ENCODE measurements around the gene MEI4.
"Not testable (repeated sequence)": the region's sequence is repeated elsewhere in the genome, so short reads cannot be mapped to it uniquely, and the experiment has no call there.

MEI4 gene, protein sequence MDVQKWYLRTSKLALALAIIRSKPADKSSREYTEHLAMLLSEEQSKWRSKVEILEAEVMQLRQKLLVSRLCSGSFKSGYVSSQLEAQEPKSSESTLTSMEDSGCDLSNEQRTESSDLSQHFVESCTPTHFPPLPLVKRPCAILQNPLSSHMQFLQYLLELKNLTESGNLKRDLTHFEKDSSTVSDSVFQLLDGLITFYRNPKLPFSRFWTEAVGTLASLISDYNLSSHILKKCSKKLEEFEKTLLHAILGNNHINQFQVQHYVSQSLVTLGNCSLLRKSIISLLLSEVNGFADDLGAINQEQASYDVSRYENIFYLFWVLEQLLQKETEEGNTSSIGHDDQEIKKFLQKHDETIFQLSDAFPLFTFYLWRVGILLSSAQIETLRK

DNA sequence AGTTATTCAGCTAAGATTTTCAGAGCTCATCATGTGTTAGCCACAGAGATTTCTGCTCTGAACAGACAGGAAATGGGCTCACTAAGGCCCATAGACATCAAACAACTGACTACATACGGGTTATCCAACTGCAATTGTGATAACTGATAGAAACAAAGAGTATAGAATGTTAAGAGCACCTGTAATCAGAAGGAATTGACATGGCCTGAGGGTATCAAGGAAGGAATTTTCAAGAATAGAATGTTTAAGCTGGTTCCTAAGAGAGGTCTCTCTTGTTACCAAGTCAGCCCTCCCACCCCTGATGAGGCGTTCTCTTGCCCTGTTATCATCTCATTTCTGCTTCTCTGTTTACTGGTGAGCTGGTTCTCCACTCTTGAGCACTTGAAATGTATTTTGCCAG, at the start of gene MEI4:
Gene MEI4, plus strand, starts transcription at position 301 of the 400 bp plus-strand sequence. CDS start 37,633 bp downstream, outside the sequence.
- no peak for DNase-seq (ENCODE audit: low read depth)

DNA sequence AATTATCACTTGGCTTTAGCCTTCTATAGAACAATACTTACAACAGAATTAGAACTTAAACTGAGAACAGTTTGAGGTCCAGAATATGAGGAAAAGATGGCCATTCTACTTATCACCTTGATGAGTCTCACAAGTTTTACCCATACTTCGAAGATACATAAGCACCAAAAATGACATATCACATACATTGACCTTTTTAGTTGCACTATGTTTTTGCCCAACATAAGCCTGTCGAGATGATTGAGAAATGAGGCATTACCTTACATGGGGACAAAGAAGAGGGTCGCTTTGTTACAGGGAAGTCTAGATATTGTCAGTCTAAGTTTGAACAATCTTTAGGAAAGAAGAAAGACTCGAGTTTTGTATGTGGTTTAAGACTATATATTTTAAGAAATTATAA, 48.4 kb upstream of the MEI4 start:
- no peak for DNase-seq (ENCODE audit: low read depth)

DNA sequence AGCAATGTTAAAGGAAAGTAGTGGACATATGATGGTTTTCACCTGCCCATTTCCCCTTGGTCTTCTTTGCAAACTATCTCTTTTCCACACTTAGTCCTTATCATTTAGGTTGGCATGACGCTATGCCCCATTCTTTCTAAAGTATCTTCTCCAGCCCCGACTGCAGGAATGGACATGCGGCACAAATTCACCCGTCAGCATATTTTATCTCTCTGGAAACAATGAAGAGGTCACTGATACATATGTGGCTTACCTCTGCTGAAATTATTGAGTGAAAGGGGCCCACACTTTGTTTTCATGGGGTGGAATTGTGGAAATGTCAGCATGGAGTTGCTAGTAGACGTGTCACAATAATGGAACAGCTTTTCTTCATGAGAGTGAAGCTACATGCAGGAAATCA, 45.8 kb upstream of the MEI4 start:
- no peak for DNase-seq (ENCODE audit: low read depth)

DNA sequence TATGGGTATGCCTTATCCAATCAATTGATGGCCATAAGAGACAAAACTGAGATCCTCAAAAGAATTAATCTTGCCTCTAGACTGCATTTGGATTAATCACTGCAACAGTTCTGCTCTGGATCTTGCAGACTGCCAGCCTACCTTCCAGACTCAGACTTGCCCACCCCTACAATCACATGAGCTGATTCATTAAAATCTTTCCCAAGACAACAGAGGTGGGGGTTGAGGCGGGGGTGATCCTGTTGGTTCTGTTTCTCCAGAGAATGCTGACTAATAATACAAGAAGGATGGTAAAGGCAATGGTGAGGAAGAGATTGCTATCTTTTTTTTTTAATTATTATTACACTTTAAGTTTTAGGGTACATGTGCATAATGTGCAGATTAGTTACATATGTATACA, 43.7 kb upstream of the MEI4 start:
- no peak for DNase-seq (ENCODE audit: low read depth)

DNA sequence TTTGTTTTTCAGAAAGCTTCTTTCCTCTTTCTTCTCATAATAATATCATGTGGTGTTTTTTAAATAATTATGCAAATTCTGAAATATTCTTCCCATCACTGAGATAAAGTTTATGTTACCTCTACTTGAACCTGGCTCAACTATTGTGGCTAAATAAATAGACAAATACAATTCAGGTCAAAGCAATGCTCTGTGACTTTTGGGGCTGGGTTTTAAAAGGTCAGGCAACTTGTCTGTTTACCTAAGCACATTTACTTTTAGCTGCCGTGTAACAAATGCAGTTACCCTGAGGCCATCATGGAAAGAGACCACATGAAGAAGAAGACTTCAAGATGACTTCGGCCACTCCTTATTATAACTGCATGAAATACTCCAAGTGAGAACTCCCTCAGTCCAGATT, 33.7 kb upstream of the MEI4 start:
- DNase-seq (ENCODE audit: low read depth) = no peak

DNA sequence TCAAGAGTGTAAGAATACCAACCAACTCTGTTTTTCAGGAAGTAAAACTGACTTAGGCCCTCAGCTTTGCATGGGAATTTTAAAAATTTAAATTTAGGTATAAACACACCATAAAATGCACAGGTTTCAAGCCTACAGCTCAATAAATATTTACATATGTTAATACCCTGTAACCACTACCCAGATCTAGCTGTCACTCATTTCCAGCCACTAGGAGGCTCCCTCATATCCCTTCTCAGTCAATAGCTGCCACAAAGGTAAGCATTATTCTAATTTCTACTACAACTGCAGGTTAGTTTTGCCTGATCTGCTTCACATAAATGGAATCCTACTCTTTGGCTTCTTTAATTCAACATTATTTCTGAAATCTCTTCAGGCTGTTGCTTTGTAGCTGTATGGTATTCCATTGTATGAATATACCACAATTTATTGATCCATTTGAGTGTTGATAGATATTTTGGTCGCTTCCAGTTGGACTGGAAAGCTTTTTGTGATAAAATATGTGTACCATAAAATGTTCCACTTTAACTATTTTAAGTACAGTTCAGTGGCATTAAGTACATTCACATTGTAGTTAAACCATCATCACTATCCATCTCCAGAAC, 32.5 kb upstream of the MEI4 start:
- DNase-seq (ENCODE audit: low read depth) = no peak

DNA sequence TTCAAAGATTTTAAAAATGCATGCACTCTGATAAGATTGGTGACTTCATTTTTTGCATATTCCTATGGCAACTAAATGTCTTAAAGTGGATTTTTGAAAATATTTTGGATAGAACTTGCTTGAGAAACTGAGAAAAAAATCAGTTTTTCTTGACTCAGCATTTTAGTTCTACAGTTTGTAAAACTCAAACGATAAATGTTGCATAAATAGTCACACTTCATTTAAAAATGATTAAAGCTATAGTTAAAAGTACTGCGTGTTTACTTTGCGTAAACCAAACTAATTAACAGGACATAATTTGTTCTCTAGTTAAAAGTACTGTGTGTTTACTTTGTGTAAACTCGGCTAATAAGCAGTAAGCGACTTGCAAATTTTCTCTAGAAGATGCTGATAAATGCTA, 28.3 kb upstream of the MEI4 start:
- DNase-seq (ENCODE audit: low read depth) = no peak

DNA sequence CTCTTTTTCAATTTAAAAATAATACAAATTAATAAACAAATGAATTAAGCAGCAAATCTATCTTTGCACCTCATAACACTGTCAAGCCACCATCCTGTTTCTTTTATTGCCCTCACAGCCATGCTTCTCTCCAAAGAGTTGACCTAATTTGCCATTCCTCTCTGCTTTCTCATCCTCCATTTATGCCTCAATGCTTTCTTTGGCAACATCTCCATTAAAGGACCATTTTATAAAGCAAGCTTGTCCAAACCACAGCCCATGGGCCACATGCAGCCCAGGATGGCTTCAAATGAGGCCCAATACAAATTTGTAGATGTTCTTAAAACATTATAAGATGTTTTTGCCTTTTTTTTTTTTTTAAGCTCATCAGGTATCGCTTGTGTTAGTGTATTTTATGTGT, 26.4 kb upstream of the MEI4 start:
- DNase-seq (ENCODE audit: low read depth) = no peak

DNA sequence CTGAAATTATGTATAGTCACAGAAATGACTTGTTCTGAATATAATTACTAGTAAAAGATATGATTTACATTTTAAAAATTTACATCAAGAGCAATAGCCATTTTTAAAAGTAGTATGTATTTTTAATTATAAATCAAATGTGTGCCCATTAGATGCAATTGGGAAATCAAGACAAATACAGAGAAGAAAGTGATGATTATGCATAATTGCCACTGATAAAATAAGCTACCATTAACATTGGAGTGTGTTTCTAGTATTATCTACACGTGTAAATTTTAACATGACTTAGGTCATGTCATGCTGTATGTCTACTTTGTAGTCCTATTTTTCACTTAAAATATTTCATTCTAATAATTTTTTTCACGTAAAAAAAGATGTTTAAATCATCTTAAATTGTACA, 22.8 kb upstream of the MEI4 start:
- no peak for DNase-seq (ENCODE audit: low read depth)

DNA sequence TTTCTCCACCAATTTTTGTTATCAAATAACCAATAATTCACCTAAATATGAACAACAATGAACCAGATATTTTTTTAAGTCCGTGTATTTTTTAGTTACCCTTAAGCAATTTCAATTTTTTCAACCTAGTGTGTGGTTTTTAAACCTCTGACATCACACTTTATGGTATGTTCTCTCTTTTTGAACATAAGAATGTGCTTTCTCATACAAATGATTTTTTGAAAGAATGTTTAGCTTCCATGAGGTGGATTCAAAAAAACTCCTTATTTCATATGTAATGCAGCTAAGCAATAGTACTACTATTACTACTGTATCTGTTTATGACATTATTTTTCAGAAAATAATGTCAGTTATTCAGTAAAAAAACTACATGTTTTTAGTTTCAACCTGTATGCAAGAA, 19.4 kb upstream of the MEI4 start:
- DNase-seq (ENCODE audit: low read depth) = no peak

DNA sequence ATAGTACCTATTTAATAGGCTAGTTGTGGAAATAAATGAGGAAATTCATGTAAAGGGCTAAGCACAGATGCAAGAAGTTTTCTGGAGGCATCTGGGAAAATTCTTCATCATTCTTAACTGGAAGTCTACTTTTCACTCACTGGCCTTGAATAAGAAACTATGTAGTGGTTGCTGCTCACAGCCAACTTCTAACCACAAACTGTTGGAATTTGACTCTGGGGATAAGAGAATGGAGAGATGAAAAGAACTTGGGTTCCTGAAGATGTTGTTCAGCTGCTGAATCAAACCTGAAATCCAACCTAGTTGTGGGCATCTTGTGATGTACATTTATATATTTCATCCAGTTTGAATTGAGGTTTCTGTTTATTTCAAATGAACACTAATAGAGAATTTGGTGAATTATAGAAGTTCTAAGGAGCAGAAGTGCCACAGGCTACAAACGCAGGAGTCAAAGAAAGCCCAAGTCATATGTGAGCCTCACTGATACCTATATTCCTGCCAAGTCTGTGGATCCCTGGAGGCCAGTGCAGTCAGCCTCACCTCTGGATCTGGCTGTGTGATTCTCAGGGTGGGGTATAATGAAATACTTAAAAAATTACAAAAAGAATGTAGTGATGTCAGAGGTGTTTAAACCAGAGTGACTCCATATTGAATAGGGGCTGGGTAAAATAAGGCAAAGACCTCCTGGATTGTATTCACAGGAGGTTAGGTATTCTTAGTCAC, 18.7 kb upstream of the MEI4 start:
- DNase-seq (ENCODE audit: low read depth) = no peak

DNA sequence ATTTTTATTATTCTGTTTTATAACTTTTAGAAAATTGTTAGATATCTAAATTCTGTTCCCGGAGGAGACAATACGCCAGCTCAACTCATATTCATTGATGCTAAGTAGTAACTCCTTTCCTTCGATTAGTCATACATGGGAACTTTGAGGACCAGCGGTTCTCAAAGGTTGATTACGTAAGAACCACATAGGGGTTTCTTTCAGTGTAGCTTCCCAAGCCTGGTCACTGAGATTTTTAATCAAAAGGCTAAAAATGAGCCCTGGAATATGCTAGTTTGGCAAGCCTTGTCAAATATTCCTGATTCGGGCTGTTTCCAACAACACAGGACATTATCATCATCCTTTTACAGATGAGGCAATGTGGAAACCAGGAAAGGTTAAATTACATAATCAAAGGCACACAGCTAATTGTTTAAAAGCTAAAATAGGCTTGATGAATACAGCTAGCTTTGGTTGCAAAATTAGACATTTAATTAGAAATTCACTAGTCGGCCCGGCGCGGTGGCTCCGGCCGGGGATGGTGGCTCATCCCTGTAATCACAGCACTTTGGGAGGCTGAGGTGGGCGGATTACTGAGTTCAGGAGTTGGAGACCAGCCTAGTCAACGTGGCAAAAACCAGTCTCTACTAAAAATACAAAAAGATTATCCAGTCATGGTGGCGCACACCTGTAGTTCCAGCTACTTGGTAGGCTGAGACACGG, 14.6 kb upstream of the MEI4 start:
- DNase-seq (ENCODE audit: low read depth) = no peak

DNA sequence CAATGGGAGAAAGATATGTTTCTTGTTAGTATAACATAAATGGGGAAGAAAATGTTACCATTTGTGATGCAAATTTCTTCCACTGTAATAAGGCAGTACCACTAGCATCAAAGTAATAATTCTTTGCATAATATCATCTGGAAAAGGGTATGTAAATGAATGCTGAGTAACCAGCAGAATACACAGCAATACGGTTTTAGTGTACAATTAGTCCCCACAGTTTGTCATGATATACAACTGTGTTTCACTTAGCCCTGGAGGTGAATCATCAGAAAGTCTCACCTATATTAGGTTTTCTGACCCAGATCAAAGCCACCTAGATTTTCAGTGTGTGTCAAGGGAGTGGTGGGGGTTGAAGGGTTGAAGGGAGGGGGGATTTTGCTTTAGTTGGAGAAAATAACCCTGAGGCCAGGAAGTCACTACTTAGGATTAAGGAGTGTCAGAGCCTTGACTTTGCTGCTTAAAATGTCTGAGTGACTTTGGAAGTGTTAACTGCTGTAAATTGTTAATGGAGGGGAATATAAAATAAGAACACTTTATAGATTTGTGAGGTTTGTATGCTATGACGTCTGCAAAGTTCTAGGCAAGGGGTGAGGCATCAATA, 8.6 kb upstream of the MEI4 start:
- DNase-seq (ENCODE audit: low read depth) = no peak

DNA sequence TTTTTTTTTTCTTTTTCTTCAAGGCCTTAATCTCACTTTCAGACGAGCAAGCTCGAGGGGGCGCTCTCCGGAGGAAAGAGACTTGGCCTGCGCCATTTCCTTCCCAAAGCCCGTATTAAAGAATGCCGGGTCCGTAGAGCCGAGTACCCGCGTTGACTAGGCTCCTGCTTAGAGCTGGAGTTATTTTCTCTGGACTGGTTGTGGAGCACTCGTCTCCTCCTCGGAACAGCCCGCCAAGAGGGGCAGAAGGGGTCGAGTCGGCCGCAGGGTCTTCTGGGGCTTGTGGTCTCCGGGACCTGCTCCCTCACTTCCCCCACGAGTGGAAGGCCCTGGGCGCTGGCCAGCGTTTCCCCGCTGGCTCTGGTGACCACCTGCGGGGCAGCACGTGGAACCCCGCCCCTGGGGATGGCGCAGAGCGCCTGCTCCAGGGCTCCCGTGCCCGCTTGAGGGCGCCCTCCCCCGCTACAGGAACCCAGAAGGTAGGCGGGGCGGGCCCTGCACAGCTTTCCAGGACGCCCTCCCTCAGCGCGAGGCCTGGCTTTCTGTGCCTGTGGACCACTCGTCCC, 2.7 kb upstream of the MEI4 start:
- no peak for DNase-seq (ENCODE audit: low read depth)

DNA sequence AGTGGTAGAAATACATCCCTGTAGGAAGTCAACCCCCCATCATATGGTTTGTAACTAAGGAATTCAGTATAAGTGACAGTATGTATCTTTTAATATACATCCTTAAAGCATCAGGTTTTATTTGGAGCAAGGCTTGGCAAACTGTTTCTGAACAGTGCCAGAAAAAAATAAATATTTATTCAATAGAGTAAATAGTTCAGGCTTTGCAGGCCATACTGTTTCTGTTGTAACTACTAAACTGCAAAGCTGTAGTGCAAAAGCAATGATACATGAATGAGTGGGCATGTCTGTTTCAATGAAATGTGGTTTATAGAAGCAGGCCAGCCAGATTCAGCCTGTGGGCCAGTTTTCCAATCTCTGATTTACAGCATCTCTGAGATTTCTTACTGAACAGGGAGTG, 977 bp downstream of the MEI4 start:
- no peak for DNase-seq (ENCODE audit: low read depth)

DNA sequence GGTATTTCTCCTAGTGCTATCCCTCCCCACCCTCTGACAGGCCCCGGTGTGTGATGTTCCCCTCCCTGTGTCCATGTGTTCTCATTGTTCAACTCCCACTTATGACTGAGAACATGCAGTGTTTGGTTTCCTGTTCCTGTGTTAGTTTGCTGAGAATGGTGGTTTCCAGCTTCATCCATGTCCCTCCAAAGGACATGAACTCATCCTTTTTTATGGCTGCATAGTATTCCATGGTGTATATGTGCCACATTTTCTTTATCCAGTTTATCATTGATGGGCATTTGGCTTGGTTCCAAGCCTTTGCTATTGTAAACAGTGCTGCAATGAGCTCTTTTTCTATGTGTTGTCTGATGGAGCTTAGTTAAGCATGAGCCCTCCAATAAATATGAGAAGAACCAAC, 2.2 kb downstream of the MEI4 start:
- not testable (repeated sequence) for DNase-seq (ENCODE audit: low read depth)

DNA sequence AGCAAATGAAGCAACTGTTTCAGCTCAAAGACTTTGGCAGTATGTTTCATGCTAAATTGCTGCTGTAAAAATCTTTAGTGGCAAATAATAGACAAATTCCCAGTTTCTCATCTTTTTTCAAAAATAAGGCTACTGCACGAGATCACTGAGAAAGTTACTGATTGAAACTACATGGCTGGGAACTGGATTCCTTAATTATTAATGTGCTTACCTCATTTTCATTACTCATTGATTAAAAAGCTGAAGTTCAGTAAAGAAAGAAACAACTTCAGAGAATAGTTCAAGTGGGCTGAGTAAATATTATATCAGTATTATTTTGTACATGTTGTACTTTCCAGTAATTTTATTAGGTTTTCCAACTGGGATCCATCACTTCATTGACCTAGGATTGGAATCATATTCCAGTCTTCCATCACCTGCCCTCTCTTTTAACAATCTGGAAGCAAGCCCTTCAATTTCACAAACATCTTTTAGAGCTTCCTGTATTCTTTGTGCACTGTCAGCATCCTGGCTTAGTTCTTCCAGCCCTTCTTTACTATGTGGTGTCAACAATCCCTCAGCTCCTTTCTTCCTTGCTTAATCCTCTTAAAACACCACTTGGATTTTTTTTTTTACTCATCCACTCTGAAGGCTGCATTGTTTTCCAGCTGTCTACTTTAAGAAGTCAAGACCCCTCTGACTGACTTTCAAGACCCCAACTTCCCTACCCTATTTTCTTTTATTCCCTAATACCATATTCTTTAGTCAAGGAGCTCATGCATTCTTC, 4.3 kb downstream of the MEI4 start:
- DNase-seq (ENCODE audit: low read depth) = no peak

DNA sequence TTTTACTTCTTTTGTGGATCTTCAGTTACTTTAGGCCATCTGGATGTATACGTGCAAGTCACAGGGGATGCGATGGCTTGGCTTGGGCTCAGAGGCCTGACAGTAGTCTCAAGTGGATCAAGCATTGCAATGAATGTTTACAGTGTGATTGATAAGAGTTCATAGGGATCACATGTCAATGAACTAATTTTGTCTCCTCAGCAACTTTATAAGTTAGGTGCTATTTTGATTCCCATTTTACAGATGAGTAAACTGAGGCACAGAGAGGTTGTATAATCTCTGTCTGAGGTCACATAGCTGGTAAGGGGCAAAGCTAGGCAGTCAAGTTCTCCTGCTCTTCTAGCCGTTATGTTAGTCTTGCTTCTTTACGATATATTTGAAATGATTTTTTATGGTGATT, 13.5 kb downstream of the MEI4 start:
- DNase-seq (ENCODE audit: low read depth) = no peak

DNA sequence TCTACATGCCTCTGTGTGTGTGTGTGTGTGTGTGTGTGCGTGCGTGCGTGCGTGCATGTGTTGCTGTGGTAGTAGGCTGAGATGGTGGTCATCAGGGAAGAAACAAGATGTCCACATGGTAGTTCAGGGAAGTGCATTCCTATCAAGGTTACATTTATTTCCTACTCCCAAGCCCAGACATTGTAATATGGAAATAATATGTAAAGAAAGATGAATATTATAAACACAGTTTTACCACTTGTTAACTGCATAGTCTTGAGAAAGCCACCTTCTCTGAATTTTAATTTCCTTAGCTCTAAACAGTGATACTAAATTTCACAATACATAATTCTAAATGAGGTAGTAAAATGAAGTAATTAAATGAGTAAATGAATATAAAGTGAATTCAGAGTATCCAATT, 14.0 kb downstream of the MEI4 start:
- DNase-seq (ENCODE audit: low read depth) = no peak

DNA sequence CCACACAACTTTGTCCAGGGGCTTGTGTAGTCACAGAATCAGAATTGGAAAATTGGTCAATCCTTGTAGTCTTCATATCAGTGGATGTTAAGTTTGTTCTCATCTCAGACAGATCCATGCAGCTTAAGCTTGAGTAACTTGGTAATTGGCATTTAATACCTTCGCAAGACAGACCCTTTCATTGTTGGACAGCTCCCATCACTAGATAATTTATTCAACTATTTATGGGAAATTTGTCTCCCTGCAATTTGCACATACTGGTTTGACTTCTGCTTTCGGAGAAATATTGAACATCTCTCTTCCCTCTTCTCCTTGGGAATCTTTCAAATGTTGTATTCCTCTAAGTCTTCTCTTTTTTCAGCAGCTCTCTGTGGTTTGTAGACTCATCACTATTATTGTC, 17.1 kb downstream of the MEI4 start:
- DNase-seq (ENCODE audit: low read depth) = no peak

DNA sequence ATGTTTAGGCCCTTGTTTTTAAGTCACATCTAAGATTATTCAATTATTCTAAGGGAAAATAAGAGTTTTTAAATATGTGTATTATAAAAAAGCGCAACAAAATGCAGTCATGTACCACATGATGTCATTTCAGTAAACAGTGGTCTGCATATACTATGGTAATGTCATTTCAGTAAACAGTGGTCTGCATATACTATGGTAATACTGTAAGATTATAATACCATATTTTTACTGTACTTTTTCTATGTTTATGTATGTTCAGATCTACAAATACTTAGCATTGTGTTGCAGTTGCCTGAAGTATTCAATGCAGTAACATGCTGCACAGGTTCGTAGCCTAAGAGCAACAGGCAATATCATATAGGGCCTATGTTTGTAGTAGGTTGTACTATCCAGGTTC, 21.4 kb downstream of the MEI4 start:
- DNase-seq (ENCODE audit: low read depth) = no peak
